ENCODE measurements around the gene KRTAP10-4.
"Not testable (repeated sequence)": the region's sequence is repeated elsewhere in the genome, so short reads cannot be mapped to it uniquely, and the experiment has no call there.

KRTAP10-4 gene

GRCh38 chr21:44592446-44593311 lies 19.1 kb downstream of the KRTAP10-4 start, which contains the start of gene KRTAP10-6:
TSS of gene KRTAP10-6 (minus strand) at chr21:44592505. CDS start at chr21:44592484, 21 bp downstream.
- Mint-ChIP-seq H3K36me3 (no peaks in the 10 kb centered on the region), H3K27ac (no peak within 1 kb of the TSS), H3K4me1 (no peaks in the 10 kb centered on the region), H3K27me3 (peaks cover 37% of the 10 kb centered on the region), H3K9me3 (no peaks in the 10 kb centered on the region), H3K4me3 (no peak within 1 kb of the TSS)
- ATAC-seq, result no peak

DNA sequence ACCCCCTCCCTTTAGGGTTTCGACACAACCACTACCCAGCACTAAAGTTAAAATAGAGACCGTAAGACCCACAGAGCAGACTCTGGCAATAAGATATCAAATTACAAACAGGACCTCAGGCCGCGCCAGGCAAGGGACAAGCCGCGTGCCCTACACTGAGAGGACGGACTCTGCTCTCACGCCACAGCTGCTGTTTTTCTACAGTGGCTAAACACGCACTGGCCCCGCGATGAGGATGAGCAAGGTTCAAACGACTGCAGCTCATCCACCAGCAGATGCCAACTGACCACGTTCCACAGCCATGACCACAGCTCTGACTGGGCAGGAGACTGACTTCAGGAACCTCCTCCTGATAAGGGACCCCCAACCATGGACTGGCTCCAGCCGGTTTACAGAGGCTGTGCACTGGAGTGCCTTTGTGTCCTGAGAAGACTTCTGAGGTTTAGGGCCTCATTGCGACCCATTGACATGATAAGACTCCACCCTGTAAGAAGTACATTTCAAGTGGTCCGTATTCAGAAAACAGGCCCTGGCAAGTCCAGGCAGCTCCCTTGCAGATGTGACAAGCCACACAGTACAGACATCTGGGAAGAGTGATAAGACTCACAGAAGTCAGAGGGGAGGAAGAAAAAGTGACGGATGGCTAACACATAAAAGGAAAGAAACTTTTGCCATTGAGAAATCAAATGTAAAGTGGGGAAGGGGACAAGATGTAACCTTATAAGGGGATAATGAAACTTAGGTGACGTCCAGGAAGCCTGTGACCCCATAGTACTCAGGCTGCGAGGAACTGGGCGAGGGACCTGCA lies 20.3 kb downstream of the KRTAP10-4 start:
- no peak overlapping the region for H3K27ac Mint-ChIP-seq
- H3K4me1 Mint-ChIP-seq, result no peaks in the 10 kb centered on the region
- peaks cover 2% of the 10 kb centered on the region for H3K36me3 Mint-ChIP-seq
- H3K9me3 Mint-ChIP-seq, result peaks cover 6% of the 10 kb centered on the region
- H3K27me3 Mint-ChIP-seq, result peaks cover 47% of the 10 kb centered on the region
- H3K4me3 Mint-ChIP-seq, result no peak overlapping the region
- no peak for ATAC-seq

DNA sequence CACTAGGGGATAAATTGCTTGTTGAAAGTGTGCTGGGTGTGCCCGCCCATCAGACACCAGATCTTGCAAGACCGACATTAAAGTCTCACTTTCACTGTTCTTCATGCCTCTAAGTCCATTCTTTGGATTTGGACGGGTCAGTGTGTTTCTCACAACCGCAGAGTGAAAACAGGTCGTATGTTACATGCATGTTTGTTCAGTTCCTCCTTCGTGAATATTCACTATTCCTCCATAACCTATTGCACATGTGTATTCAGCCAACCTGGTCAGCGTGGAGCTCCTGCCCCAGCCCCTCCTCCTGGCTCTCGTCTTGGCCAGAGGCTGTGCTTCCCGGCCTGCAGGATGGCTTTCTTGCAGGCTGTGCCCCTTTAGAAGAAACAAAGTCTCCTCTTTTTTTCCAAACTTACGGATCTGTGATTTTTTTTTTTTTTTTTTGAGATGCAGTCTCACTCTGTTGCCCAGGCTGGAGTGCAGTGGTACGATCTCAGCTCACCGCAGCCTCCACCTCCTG lies 20.9 kb downstream of the KRTAP10-4 start:
- no peak overlapping the region for H3K4me3 Mint-ChIP-seq
- peaks cover 47% of the 10 kb centered on the region for H3K27me3 Mint-ChIP-seq
- H3K27ac Mint-ChIP-seq, result no peak overlapping the region
- no peak for ATAC-seq
- H3K4me1 Mint-ChIP-seq, result no peaks in the 10 kb centered on the region
- peaks cover 4% of the 10 kb centered on the region for H3K36me3 Mint-ChIP-seq
- H3K9me3 Mint-ChIP-seq, result peaks cover 6% of the 10 kb centered on the region

GRCh38 chr21:44595524-44595923 lies 22.0 kb downstream of the KRTAP10-4 start:
- no peak for ATAC-seq
- Mint-ChIP-seq H3K36me3 (peaks cover 4% of the 10 kb centered on the region), H3K4me1 (no peaks in the 10 kb centered on the region), H3K4me3 (no peak overlapping the region), H3K9me3 (peaks cover 6% of the 10 kb centered on the region), H3K27me3 (peaks cover 41% of the 10 kb centered on the region), H3K27ac (no peak overlapping the region)

DNA sequence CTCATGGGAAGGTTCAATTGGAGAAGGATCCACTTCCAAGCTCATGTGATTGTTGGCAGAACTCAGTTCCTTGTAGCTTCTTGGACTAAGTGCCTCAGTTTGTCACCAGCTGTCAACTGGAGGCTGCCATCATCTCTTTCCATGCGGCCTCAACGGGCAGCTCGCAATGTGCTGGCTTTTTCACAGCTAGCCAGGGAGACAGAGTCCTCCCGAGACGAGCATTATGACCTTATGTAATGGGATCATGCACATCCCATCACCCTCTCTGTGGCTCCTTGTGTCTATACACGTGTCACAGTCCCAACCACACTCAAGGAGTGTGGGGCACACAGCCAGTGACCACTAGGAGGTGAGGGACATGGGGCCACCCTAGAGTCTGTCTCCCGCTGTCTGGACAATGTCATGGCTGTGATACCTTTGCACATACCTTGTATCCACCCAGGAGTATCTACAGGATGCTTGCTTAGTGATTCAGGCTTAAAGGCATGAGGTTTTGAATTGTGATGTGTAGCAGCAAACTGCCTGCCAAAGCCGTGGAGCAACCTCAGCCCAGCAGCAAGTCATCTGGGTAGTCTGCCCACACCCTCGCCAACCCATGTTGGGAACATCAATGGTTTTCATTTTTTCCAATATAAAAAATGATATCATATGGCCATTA lies 22.7 kb downstream of the KRTAP10-4 start:
- no peak overlapping the region for H3K4me3 Mint-ChIP-seq
- no peaks in the 10 kb centered on the region for H3K4me1 Mint-ChIP-seq
- peaks cover 6% of the 10 kb centered on the region for H3K9me3 Mint-ChIP-seq
- H3K36me3 Mint-ChIP-seq, result peaks cover 4% of the 10 kb centered on the region
- ATAC-seq, result peak; percentile 37
- no peak overlapping the region for H3K27ac Mint-ChIP-seq
- peaks cover 41% of the 10 kb centered on the region for H3K27me3 Mint-ChIP-seq

DNA sequence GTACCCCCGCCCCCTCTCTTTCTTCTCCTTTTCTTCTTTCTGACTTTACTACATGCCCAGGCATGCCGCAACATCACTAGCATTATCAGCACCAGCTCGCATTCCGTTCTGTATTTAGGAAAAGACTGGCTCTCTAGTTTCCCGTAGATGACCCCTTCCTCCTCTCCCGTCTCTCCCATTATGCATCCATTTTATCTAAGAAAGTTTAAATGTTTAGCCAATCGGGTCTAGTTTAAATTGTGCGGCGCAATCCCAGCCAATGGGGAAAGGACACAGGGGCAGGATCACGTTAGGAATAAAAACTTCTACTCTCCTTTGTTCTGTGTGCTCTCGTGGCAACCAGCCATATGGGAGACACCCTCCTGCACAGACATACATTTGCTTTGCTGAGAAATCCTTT lies 24.5 kb downstream of the KRTAP10-4 start:
- Mint-ChIP-seq H3K27me3 (peaks cover 47% of the 10 kb centered on the region), H3K27ac (no peak overlapping the region), H3K9me3 (peaks cover 6% of the 10 kb centered on the region), H3K4me3 (no peak overlapping the region), H3K36me3 (peaks cover 4% of the 10 kb centered on the region), H3K4me1 (no peaks in the 10 kb centered on the region)
- ATAC-seq, result no peak

GRCh38 chr21:44599264-44600029 lies 25.9 kb downstream of the KRTAP10-4 start:
- Mint-ChIP-seq H3K9me3 (peaks cover 6% of the 10 kb centered on the region), H3K27me3 (peaks cover 61% of the 10 kb centered on the region), H3K27ac (no peak overlapping the region), H3K4me1 (no peaks in the 10 kb centered on the region), H3K36me3 (peaks cover 4% of the 10 kb centered on the region), H3K4me3 (no peak overlapping the region)
- no peak for ATAC-seq

DNA sequence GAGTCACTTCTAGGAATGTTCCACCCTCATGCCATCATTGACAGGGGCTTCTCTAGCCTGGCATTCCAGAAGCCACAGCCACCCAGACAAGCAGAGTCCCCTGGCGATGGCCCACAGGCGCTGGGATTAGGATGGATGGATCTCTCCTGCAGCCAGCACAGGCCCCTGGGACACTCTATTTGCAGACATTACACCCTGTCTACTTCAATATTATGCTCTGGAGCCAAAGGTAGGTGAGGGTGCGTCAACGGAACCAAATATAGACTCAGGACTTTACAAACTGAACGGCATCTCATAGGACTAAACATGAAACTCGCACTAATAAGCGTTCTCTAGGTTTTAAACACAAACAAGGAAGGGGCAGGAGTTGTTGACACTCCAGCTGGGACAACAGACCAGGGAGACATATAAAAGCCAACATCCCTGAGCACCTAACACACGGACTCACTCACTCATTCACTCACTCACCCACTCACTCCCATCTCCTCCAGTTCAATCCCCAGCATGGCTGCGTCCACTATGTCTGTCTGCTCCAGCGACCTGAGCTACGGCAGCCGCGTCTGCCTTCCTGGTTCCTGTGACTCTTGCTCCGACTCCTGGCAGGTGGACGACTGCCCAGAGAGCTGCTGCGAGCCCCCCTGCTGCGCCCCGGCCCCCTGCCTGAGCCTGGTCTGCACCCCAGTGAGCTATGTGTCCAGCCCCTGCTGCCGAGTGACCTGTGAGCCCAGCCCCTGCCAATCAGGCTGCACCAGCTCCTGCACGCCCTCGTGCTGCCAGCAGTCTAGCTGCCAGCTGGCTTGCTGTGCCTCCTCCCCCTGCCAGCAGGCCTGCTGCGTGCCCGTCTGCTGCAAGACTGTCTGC lies 26.8 kb downstream of the KRTAP10-4 start, which contains the start of gene KRTAP10-7:
Gene KRTAP10-7, plus strand, starts transcription at position 480 of the 861 bp plus-strand sequence. Its CDS starts 25 bp downstream, at position 505.
- not testable (repeated sequence) for ATAC-seq, H3K4me1 Mint-ChIP-seq, H3K9me3 Mint-ChIP-seq, H3K36me3 Mint-ChIP-seq, H3K4me3 Mint-ChIP-seq, H3K27ac Mint-ChIP-seq
- peaks cover 67% of the 10 kb centered on the region for H3K27me3 Mint-ChIP-seq

DNA sequence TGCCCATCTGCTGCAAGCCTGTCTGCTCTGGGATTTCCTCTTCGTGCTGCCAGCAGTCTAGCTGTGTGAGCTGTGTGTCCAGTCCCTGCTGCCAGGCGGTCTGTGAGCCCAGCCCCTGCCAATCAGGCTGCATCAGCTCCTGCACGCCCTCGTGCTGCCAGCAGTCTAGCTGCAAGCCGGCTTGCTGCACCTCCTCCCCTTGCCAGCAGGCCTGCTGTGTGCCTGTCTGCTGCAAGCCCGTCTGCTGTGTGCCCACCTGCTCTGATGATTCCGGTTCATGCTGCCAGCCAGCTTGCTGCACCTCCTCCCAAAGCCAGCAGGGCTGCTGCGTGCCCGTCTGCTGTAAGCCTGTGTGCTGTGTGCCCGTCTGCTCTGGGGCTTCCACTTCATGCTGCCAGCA lies 27.6 kb downstream of the KRTAP10-4 start:
- H3K4me1 Mint-ChIP-seq, H3K9me3 Mint-ChIP-seq, ATAC-seq, H3K36me3 Mint-ChIP-seq, H3K27ac Mint-ChIP-seq, H3K4me3 Mint-ChIP-seq: not testable (repeated sequence)
- peaks cover 73% of the 10 kb centered on the region for H3K27me3 Mint-ChIP-seq

DNA sequence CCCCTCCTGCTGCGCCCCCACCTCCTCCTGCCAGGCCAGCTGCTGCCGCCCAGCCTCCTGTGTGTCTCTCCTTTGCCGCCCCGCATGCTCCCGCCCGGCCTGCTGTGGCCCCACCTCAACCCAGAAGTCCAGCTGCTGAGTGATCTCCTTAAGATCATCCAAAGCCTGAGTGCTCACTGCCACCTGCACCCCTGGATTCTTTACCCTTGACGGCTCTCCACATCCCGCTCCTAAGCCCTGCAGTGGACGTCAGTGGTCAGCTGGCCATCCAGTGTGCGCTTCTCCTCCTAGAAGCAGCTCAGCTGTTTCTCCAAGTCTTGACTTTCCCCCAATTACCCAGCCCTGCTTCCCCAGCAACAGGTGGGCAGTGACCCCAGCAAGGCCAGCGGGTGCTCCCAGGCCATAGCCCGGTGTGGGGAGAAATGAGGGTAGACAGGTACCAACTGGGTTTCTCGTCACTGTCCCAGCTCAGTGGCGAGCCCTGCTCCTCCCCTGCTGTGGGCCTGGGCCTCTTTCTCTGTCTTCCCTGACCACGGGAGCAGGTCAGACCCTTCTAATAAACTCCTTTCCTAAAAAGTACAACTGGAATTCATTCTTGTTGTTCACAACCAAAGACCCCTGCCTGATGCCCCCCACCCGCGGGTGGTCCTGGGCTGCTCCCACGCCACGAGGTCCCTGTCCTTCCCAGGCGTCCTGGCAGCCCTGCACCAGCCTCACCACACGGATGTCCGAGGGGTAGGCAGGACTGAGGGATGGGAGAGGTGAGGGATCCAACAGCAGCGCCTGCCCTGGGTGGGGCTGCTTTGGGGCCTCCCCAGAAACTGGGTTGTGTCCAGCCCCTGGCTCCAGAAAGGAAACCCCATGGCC lies 28.3 kb downstream of the KRTAP10-4 start:
- H3K36me3 Mint-ChIP-seq, result peaks cover 4% of the 10 kb centered on the region
- peaks cover 81% of the 10 kb centered on the region for H3K27me3 Mint-ChIP-seq
- no peaks in the 10 kb centered on the region for H3K4me1 Mint-ChIP-seq
- no peak overlapping the region for H3K4me3 Mint-ChIP-seq
- peaks cover 9% of the 10 kb centered on the region for H3K9me3 Mint-ChIP-seq
- ATAC-seq, result no peak
- H3K27ac Mint-ChIP-seq, result no peak overlapping the region

DNA sequence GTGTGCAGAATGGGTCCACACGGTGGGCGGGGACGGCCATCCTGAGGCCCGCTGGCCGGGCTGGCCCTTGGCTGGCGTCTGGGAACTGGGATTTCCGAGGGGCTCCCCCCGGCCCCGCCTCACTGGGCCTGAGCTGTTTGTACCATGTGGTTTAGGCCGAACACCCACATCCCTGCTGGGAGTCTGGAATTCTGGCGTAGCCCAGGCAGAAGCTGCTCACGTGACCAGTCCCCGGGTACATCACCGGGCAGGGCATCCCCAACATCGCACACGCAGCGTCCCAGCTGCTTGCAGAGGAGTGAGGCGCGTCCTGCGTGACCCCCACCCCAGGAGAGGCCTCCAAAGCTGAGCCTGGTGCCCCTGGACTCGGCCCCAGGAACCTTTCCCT lies 28.9 kb downstream of the KRTAP10-4 start:
- peaks cover 4% of the 10 kb centered on the region for H3K36me3 Mint-ChIP-seq
- H3K27ac Mint-ChIP-seq, result no peak overlapping the region
- ATAC-seq, result no peak
- H3K9me3 Mint-ChIP-seq, result peaks cover 9% of the 10 kb centered on the region
- peaks cover 80% of the 10 kb centered on the region for H3K27me3 Mint-ChIP-seq
- H3K4me3 Mint-ChIP-seq, result no peak overlapping the region
- no peaks in the 10 kb centered on the region for H3K4me1 Mint-ChIP-seq

DNA sequence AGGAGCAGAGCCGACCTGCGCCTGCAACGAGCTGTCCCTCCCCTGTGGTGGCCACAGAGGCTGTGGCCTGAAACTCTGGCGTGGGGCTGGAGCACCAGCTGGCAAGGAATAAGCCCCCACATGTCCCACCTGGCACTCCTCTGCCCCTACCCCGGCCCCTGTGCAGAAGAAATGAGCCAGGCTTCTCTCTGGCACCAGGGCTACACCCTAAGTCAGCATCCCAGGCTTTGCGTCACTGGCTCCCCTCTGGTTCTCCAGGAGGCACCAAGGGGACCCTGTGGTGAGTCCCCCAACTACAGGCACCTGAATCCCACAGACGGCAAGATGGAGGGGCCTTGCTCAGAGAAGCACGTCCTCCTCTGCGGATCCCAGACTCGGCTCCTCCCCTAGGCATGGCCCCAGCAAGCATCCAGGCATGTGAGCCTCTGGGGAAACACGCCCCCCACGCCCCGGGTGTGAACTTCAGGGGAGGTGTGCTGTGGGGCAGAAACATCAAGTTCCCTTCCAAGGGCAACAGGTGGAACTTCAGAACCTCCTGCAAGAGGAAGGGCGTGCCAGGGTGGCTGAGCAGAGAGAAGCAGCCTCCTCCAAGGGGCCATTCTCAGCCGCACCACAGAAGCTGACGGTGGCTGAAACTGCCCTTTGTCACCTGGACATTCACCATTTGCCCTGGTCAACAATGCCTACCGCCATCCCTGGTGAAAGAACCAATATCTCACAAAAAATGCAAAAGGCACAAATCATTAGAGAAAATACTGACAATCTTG lies 29.8 kb downstream of the KRTAP10-4 start:
- Mint-ChIP-seq H3K4me1 (no peaks in the 10 kb centered on the region), H3K4me3 (no peak overlapping the region), H3K36me3 (peaks cover 4% of the 10 kb centered on the region), H3K27me3 (peaks cover 72% of the 10 kb centered on the region), H3K27ac (no peak overlapping the region), H3K9me3 (peaks cover 6% of the 10 kb centered on the region)
- no peak for ATAC-seq
